ENCODE results near the gene DISP3. TPM values are rescaled to one million over a fixed set of nuclear protein-coding genes. Genes with fewer than 3 reads are reported as not detected.

The DISP3 gene
- total and polyA plus RNA-seq, 5 experiments from 2014 or later: 0.09 to 0.96 (median 0.45) TPM; not detected in 1

DNA sequence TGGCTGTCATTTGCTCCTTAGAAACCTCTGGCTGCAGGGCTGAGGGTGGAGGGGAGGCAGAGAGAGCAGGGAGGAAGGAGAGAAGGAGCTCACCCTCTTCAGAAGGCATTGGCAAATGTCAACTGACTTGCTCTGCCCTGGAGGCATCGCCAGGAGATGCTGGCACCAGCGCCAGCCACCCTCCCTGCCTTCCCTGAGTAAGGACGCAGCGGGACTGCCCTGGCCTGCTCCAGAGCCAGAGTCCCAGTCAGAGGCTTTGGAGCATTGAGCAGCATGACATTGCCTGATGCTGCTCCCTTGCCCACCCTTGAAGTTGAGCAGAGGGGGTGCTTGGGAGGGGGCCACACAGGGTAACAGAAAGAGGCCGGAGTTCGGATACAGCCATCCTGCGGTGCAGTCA, 62.3 kb downstream of the DISP3 start:
- no peak for DNase-seq
- no peak overlapping the region for H3K4me3 Mint-ChIP-seq
- no peak overlapping the region for H3K27ac Mint-ChIP-seq
- H3K4me1 Mint-ChIP-seq: peaks cover 0 to 6% (median 3%) of the 10 kb centered on the region in 4 donors
- peaks cover 0 to 15% (median 8%) of the 10 kb centered on the region in 5 donors for H3K27me3 Mint-ChIP-seq
- no peaks in the 10 kb centered on the region for H3K9me3 Mint-ChIP-seq
- POLR2A ChIA-PET: no interaction called here
- no peaks in the 10 kb centered on the region for H3K36me3 Mint-ChIP-seq
- ATAC-seq: no peak

DNA sequence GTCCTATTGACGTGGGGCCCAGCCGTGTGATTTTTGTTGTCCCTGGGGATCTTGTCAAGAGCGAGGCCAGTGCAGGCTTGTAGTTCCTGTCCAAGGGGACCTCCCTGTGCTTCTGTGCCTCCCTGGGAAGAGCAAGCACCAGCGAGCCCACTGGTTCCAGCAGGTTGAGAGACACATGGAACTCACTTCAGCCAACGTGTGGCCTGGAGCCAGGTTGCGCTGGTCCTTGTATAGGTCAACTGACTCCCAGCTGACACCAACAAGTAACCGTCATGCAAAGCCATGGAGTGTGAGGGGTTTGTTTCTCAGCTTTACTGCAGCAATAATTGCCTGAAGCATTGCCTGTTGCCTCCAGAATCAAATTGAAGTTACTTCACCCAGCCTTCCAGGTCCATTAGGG, 63.0 kb downstream of the DISP3 start:
- H3K27ac Mint-ChIP-seq: no peak overlapping the region
- POLR2A ChIA-PET: no interaction called here
- DNase-seq (no peak), ATAC-seq (no peak)
- H3K27me3 Mint-ChIP-seq: peaks cover 4 to 15% (median 8%) of the 10 kb centered on the region in 5 donors
- H3K4me1 Mint-ChIP-seq: peaks cover 0 to 10% (median 6%) of the 10 kb centered on the region in 4 donors
- H3K36me3 Mint-ChIP-seq: no peaks in the 10 kb centered on the region
- H3K9me3 Mint-ChIP-seq: no peaks in the 10 kb centered on the region
- no peak overlapping the region for H3K4me3 Mint-ChIP-seq

DNA sequence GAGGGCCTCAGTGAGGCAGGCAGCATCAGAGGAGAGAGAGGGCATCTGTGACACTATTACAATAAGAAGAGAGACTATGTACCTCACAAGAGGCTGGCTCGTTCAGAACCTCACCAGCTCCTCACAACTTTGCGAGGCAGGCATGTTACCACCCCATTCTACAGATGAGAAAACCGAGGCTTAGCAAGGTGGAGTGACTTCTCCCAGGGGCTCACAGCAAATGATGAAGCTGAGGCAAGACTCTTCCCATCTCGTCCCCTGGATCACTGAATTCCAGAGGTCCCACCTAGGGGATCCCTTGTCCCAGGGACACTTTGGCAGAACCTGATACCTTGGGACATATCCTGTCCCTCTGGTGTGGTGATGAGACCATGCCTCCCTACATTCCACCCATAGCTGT, 64.4 kb downstream of the DISP3 start:
- H3K4me1 Mint-ChIP-seq: peaks cover 0 to 10% (median 6%) of the 10 kb centered on the region in 4 donors
- ATAC-seq (no peak), DNase-seq (no peak)
- H3K4me3 Mint-ChIP-seq: no peak overlapping the region
- H3K9me3 Mint-ChIP-seq: no peaks in the 10 kb centered on the region
- H3K36me3 Mint-ChIP-seq: no peaks in the 10 kb centered on the region
- peaks cover 10 to 23% (median 16%) of the 10 kb centered on the region in 5 donors for H3K27me3 Mint-ChIP-seq
- no peak overlapping the region for H3K27ac Mint-ChIP-seq
- POLR2A ChIA-PET: no interaction called here

DNA sequence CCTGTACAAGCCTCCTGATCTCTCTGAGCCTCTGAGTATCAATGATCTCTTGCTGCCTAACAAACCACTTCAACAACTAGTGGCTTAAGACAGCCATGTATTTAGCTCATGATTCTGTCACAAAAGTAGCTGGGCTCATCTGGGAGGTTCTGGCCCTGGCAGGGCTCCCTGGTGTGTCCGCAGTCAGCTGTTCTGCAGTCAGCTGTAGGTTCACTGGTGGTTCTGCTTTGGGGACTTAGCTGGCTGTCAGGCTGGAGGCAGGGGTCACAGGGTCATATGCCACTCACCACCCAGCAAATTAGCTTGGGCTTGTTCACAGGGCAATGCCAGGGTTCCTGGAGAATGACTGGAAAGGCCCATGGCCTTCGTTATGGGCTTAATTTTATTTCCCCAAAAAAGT, 64.8 kb downstream of the DISP3 start:
- Mint-ChIP-seq H3K36me3 (no peaks in the 10 kb centered on the region), H3K27ac (no peak overlapping the region), H3K4me3 (no peak overlapping the region), H3K9me3 (no peaks in the 10 kb centered on the region), H3K27me3 (peaks cover 13 to 26% (median 20%) of the 10 kb centered on the region in 5 donors), H3K4me1 (peaks cover 0 to 10% (median 6%) of the 10 kb centered on the region in 4 donors)
- POLR2A ChIA-PET: no interaction called here
- DNase-seq: no peak
- no peak for ATAC-seq

DNA sequence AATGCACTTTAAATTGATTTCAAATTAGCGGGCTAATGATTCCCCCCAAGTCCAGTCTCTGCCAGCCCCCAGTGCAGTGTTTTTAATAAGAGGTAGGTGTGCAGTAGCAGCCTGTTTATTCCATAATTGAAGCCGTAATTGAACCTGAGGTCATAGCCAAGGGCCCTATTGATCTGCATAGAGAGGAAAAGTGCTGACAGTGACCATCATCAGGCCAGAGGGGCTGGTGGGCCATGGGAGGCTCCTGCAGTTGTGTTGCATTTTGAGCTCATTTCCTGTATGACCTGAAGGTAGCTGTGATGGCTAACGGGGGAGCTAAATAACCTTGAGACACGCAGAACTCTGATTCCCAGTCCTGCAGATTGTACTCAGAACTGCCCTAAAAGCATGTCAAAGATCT, 67.5 kb downstream of the DISP3 start:
- peaks cover 0 to 10% (median 6%) of the 10 kb centered on the region in 4 donors for H3K4me1 Mint-ChIP-seq
- peaks cover 23 to 39% (median 30%) of the 10 kb centered on the region in 5 donors for H3K27me3 Mint-ChIP-seq
- no peak overlapping the region for H3K27ac Mint-ChIP-seq
- peaks cover 0 to 7% (median 0%) of the 10 kb centered on the region in 3 donors for H3K36me3 Mint-ChIP-seq
- peaks cover 0 to 6% (median 2%) of the 10 kb centered on the region in 9 donors for H3K9me3 Mint-ChIP-seq
- ATAC-seq (no peak), DNase-seq (no peak)
- no peak overlapping the region for H3K4me3 Mint-ChIP-seq
- POLR2A ChIA-PET: no interaction called here

DNA sequence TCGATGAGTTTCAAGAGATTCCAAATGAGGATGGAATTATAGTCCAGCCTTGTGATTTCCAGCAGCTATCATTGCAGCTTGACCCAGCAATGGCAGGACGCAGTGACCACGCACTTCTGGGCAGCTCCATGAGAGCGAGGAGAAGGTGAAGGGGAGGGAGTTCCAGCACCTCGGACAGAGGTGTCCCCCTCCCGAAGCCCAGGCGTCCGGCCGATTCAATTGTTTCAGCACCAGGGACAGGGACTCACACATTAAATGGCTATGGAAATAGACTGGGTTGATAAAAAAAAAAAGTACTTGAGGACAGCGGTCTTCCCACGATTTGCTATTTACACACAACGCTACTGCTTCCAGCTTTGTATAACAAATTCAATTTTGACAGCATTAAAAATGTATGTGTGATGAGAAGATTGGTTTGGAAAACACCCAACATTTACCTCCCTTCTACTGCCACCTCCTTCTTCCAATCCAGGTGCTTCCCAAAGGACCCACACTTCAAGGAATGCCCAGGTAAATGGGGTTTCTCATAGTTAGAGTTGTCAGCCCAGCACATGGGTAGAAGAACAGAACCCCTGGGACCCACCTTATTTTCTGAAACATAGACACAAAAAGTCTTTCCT, 71.8 kb downstream of the DISP3 start:
- DNase-seq: peak in 5 of 10 donors; percentile 6 to 35 (median 27)

DNA sequence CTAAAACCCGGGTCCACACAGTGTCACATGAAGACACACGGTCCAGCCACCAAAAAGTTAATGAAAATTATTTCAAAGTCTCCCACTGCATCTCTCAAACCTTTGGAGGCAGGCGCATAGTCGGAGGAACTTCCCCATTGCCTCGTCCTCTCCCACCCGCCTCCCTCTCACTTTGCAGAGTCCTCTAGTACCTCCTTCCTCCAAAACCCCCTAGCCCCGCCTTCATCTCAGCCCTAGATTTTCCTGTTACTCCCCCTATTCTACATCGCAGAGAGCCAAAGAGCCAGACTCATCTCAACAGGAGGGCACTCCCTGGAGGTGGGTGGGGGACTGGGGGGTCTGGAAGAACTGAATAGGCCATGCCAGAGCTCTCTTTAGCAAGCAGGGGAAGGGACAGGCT, 79.3 kb downstream of the DISP3 start:
- H3K36me3 Mint-ChIP-seq: no peaks in the 10 kb centered on the region
- peak overlapping the region in 1 of 10 donors; percentile 10 for H3K27ac Mint-ChIP-seq
- no peaks in the 10 kb centered on the region for H3K4me1 Mint-ChIP-seq
- H3K27me3 Mint-ChIP-seq: peaks cover 38 to 81% (median 52%) of the 10 kb centered on the region in 5 donors
- ATAC-seq (no peak), DNase-seq (no peak)
- peaks cover 0 to 4% (median 0%) of the 10 kb centered on the region in 9 donors for H3K9me3 Mint-ChIP-seq
- H3K4me3 Mint-ChIP-seq: no peak overlapping the region
- POLR2A ChIA-PET: no interaction called here

More for the DNA sequence above, 71.8 kb downstream of the DISP3 start:
- ATAC-seq: no peak
- Mint-ChIP-seq H3K27me3 (peaks cover 47 to 82% (median 54%) of the 10 kb centered on the region in 5 donors), H3K9me3 (peaks cover 0 to 14% (median 3%) of the 10 kb centered on the region in 9 donors), H3K4me1 (peaks cover 0 to 9% (median 6%) of the 10 kb centered on the region in 4 donors), H3K27ac (no peak overlapping the region), H3K4me3 (no peak overlapping the region), H3K36me3 (peaks cover 0 to 9% (median 0%) of the 10 kb centered on the region in 3 donors)
- POLR2A ChIA-PET: no interaction called here

DNA sequence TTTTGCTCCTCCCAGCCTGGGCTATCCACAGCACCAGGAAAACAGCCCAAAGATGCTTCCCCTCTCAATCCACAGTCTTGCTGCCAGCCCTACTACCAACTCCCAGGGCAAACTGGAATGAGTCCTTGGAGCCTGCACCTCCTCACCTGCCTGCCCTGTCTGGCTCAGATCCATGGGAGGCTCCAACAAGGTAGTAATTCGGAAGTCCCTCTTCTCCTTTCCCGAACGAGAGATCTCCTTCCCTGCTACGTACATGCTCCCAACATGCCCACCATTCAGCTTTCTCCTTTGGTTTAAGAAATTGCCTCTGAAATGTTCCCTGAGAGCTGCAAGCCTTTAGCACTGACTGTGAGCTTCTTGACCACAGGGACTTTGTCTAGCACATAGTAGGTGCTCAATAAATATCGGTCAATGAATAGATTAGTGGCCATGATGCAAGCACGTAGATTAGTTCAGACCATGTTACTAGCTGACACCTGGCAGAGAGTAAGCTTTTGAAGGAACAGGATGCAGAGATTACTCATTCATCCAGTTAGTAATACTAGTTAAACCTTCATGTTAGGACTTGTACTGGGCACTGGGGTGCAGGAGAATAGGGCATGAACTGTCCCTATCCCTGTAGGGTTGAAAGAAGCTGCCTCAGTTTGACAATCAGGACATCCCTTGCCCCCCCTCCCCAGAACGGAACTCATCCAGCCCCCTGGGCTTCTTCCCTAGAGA, 80.1 kb downstream of the DISP3 start:
- no peak overlapping the region for H3K4me3 Mint-ChIP-seq
- no peaks in the 10 kb centered on the region for H3K36me3 Mint-ChIP-seq
- H3K27ac Mint-ChIP-seq: no peak overlapping the region
- POLR2A ChIA-PET: no interaction called here
- H3K27me3 Mint-ChIP-seq: peaks cover 37 to 73% (median 48%) of the 10 kb centered on the region in 5 donors
- peaks cover 0 to 4% (median 0%) of the 10 kb centered on the region in 9 donors for H3K9me3 Mint-ChIP-seq
- DNase-seq (no peak), ATAC-seq (no peak)
- H3K4me1 Mint-ChIP-seq: peaks cover 0 to 2% (median 0%) of the 10 kb centered on the region in 4 donors

DNA sequence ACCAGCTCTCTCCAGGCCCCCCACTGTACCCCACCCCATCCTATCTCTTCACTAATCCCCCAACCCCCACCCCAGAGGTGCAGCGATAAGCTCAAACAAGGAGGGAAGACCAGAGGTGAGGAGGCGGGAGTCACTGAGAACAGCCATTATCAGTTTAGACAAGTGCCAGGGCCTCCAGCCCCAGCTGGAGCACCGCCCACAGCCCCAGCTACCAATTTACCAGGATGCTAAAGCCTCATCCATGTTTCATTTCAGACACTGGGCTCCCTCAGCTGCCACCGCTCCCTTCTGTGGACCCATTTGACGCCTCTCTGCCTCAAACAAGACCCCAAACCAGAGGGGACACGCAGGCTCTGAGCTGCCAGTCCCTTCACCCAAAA, 80.6 kb downstream of the DISP3 start:
- Mint-ChIP-seq H3K27ac (no peak overlapping the region), H3K4me1 (peaks cover 0 to 2% (median 0%) of the 10 kb centered on the region in 4 donors), H3K9me3 (peaks cover 0 to 2% (median 0%) of the 10 kb centered on the region in 9 donors)

DNA sequence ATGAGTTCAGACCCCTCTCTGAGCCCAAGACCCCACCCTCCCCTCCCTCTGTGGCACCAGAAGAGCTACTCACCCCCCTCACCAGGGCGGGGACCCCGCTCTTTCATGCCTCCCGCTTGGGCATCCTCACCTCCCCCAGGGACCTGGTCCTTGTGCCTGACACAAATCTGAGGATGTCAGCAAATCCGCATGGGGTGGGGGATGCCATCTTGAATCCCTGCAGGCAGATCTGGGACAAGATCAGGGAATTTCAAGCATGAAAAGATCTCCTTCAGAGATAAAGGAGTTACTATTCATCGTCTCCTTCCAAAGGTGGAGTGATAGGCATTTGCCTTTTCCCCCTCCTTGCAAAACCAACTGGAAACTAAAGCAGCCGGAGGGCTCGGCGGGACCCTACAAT, 81.1 kb downstream of the DISP3 start:
- DNase-seq: no peak
- Mint-ChIP-seq H3K9me3 (peaks cover 0 to 2% (median 0%) of the 10 kb centered on the region in 9 donors), H3K4me1 (peaks cover 0 to 2% (median 0%) of the 10 kb centered on the region in 4 donors), H3K27me3 (peaks cover 32 to 63% (median 39%) of the 10 kb centered on the region in 5 donors), H3K27ac (peak overlapping the region in 1 of 10 donors; percentile 22), H3K36me3 (no peaks in the 10 kb centered on the region), H3K4me3 (no peak overlapping the region)
- POLR2A ChIA-PET: no interaction called here
- ATAC-seq: no peak

More for the DNA sequence above, 80.6 kb downstream of the DISP3 start:
- POLR2A ChIA-PET: no interaction called here
- no peak overlapping the region for H3K4me3 Mint-ChIP-seq
- no peaks in the 10 kb centered on the region for H3K36me3 Mint-ChIP-seq
- H3K27me3 Mint-ChIP-seq: peaks cover 33 to 68% (median 44%) of the 10 kb centered on the region in 5 donors
- no peak for ATAC-seq
- no peak for DNase-seq

DNA sequence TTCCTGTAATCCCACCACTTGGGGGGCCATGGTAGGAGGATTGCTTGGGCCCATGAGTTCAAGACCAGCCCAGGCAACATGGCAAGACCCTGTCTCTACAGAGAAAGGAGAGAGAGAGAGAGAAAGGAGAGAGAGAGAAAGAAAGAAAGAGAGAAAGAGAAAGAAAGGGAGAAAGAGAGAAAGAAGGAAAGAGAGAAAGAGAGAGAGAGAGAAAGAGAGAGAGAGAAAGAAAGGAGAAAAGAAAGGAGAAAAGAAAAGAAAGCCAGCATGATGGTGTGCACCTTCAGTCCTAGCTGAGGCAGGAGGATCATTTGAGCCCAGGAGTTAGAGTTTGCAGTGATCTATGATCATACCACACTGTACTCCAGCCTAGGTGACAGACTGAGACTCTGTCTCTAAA, 82.8 kb downstream of the DISP3 start:
- H3K27ac Mint-ChIP-seq: no peak overlapping the region
- no peaks in the 10 kb centered on the region for H3K36me3 Mint-ChIP-seq
- H3K4me3 Mint-ChIP-seq: no peak overlapping the region
- POLR2A ChIA-PET: no interaction called here
- peaks cover 0 to 2% (median 0%) of the 10 kb centered on the region in 9 donors for H3K9me3 Mint-ChIP-seq
- ATAC-seq (no peak), DNase-seq (no peak)
- peaks cover 0 to 2% (median 0%) of the 10 kb centered on the region in 4 donors for H3K4me1 Mint-ChIP-seq
- H3K27me3 Mint-ChIP-seq: peaks cover 21 to 46% (median 27%) of the 10 kb centered on the region in 5 donors

DNA sequence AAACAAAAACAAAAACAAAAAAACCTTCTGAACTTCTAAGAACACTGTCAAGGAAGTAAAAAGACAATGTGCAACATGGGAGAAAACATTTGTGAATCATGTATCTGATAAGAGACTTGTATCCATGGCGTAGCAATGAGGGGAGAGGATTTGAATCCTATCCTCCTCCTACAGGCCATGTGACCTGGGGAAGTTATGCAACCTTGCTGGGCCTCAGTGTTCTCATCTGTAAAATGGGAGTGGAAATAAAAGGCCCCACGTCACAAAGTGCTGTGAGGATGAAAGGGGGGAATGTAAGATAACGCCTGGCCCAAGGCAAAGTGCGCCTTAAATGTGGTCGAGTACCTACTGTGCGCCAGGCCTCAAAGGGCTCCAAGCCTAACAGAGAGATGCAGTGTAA, 83.7 kb downstream of the DISP3 start:
- ATAC-seq (no peak), DNase-seq (no peak)
- H3K27me3 Mint-ChIP-seq: peaks cover 17 to 37% (median 23%) of the 10 kb centered on the region in 5 donors
- H3K4me3 Mint-ChIP-seq: no peak overlapping the region
- peaks cover 0 to 2% (median 0%) of the 10 kb centered on the region in 4 donors for H3K4me1 Mint-ChIP-seq
- no peaks in the 10 kb centered on the region for H3K36me3 Mint-ChIP-seq
- POLR2A ChIA-PET: no interaction called here
- H3K27ac Mint-ChIP-seq: no peak overlapping the region
- H3K9me3 Mint-ChIP-seq: peaks cover 0 to 2% (median 0%) of the 10 kb centered on the region in 9 donors

DNA sequence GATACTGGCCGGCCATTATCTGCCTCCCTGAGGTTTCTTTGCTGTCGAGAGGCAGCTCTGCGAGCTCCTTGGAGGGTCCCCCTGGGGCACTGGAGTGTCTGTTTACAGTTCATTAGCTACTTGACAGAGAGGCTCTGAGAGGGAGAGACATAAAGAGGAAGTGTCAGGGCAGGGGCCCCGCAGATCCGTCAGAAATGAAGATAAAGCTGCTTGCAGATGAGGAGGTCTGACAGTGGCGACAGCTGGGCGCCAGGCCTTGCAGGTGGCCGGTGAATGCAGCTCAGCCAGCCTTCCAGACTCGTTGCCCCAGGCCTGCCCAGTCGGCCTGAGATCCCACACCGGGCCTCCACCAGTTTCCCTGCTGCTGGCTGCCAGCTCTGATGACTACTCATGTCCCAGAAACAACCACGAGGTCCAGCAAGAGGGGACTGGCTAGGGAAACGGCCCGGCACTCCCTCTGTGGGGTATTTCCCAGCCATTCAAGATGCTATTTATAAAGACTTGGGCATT, 84.7 kb downstream of the DISP3 start:
- POLR2A ChIA-PET: no interaction called here
- no peaks in the 10 kb centered on the region for H3K36me3 Mint-ChIP-seq
- DNase-seq (no peak), ATAC-seq (no peak)
- H3K27ac Mint-ChIP-seq: no peak overlapping the region
- H3K4me3 Mint-ChIP-seq: no peak overlapping the region
- peaks cover 0 to 2% (median 0%) of the 10 kb centered on the region in 4 donors for H3K4me1 Mint-ChIP-seq
- peaks cover 12 to 37% (median 15%) of the 10 kb centered on the region in 5 donors for H3K27me3 Mint-ChIP-seq
- peaks cover 0 to 2% (median 0%) of the 10 kb centered on the region in 9 donors for H3K9me3 Mint-ChIP-seq

All from naive thymus-derived CD8-positive, alpha-beta T cell (primary cell).